Measurements from ENCODE around the gene SBNO1. TPM values are rescaled to one million over a fixed set of nuclear protein-coding genes. Genes with fewer than 3 reads are reported as not detected.

The SBNO1 gene
- total and polyA plus RNA-seq, 12 donors = 3.8 to 30.9 (median 23.4) TPM

- Histone ChIP-seq H3K27me3 (no peaks in the 10 kb centered on the region), H3K4me3 (no peak overlapping the region), H3K9me3 (replicated peaks in 1 of 3) (no peaks in the 10 kb centered on the region), H3K4me1 (replicated peaks in 1 of 2) (peaks cover 1 to 28% of the 10 kb centered on the region in 2 donors), H3K36me3 (replicated peaks in 1 of 2) (peaks cover 0 to 68% of the 10 kb centered on the region in 2 donors), H3K27ac (no peak overlapping the region)
- WGBS, 4 donors = 75 to 88% (median 87%) methylated on average over 3 to 5 of the region's 5 CpGs
- TF ChIP-seq CTCF (IDR thresholded peaks at IDR 0.05) (no peak), POLR2A (IDR thresholded peaks at IDR 0.05) (no peak)
- no peak for DNase-seq
- intact Hi-C loops (cut with DNase I) = no loop called here
These were observed 30.6 kb upstream of the SBNO1 start for GRCh38 chr12:123395236-123395635.

GRCh38 chr12:123393747-123394146 lies 29.1 kb upstream of the SBNO1 start:
- 91 to 96% (median 92%) methylated on average over 4 of the region's 4 CpGs for whole genome bisulfite sequencing, 4 donors
- Histone ChIP-seq H3K36me3 (replicated peaks in 1 of 2) (peaks cover 0 to 68% of the 10 kb centered on the region in 2 donors), H3K4me1 (replicated peaks in 1 of 2) (peaks cover 7 to 30% of the 10 kb centered on the region in 2 donors), H3K4me3 (no peak overlapping the region), H3K27me3 (no peaks in the 10 kb centered on the region), H3K9me3 (replicated peaks in 1 of 3) (no peaks in the 10 kb centered on the region), H3K27ac (no peak overlapping the region)
- TF ChIP-seq POLR2A (IDR thresholded peaks at IDR 0.05) (no peak), CTCF (IDR thresholded peaks at IDR 0.05) (no peak)
- no peak for DNase-seq
- intact Hi-C loops (cut with DNase I) = no loop called here

GRCh38 chr12:123391546-123392343 lies 27.1 kb upstream of the SBNO1 start:
- H3K4me1 ChIP-seq (replicated peaks in 1 of 2) = peaks cover 12 to 30% of the 10 kb centered on the region in 2 donors
- H3K27ac ChIP-seq = peak overlapping the region in 1 of 5 donors; percentile 98
- intact Hi-C loops (cut with DNase I) = no loop called here
- 63 to 86% (median 75%) methylated on average over 8 of the region's 8 CpGs for WGBS, 4 donors
- H3K4me3 ChIP-seq = no peak overlapping the region
- no peak for TF ChIP-seq POLR2A (IDR thresholded peaks at IDR 0.05)
- H3K9me3 ChIP-seq (replicated peaks in 1 of 3) = no peaks in the 10 kb centered on the region
- no peaks in the 10 kb centered on the region for H3K27me3 ChIP-seq
- no peak for DNase-seq
- peaks cover 0 to 62% of the 10 kb centered on the region in 2 donors for H3K36me3 ChIP-seq (replicated peaks in 1 of 2)

- Histone ChIP-seq H3K27me3 (no peaks in the 10 kb centered on the region), H3K36me3 (replicated peaks in 1 of 2) (peaks cover 0 to 52% of the 10 kb centered on the region in 2 donors), H3K4me3 (peak overlapping the region in 1 of 4 donors; percentile 88), H3K4me1 (replicated peaks in 1 of 2) (peaks cover 12 to 30% of the 10 kb centered on the region in 2 donors), H3K9me3 (replicated peaks in 1 of 3) (no peaks in the 10 kb centered on the region), H3K27ac (peak overlapping the region in 4 of 5 donors; percentile 66 to 98 (median 81))
- 53 to 69% (median 58%) methylated on average over 19 to 23 of the region's 23 CpGs for WGBS, 4 donors
- intact Hi-C loops (cut with DNase I) = no loop called here
- peak in 1 of 7 donors; percentile 26 for DNase-seq
- TF ChIP-seq POLR2A (IDR thresholded peaks at IDR 0.05) = no peak
- TF ChIP-seq CTCF (IDR thresholded peaks at IDR 0.05) = no peak
These were observed 26.1 kb upstream of the SBNO1 start for GRCh38 chr12:123390498-123391426.
